ENCODE data around the gene ANKRD50.

GRCh38 chr4:124685851-124686250 is 26.7 kb downstream of the ANKRD50 start:
- no peak for TF ChIP-seq POLR2A (IDR thresholded peaks at IDR 0.05; ENCODE audit: low read length)
- TF ChIP-seq GATA1 (IDR thresholded peaks at IDR 0.05; ENCODE audit: low read depth, low read length), result no peak

Data from erythroblast (primary cell).